Measurements from ENCODE around the gene MAML2. TPM values are rescaled to one million over a fixed set of nuclear protein-coding genes. Genes with fewer than 3 reads are reported as not detected.
A peak's percentile ranks its signal among the peaks of the same experiment; 100 is the strongest.

The MAML2 gene
- 1 to 10 TPM; 4.5 to 8.9 (median 6.0) TPM for polyA plus RNA-seq (ENCODE audit: insufficient read length in 10 of 10)
- long read RNA-seq, donor 1, partial matches to known transcripts = 0 of 1 reads
- long read RNA-seq, donor 1, other reads (novel, unspliced or antisense) = 0 of 1 reads
- long read RNA-seq, donor 2, partial matches to known transcripts = 0 of 1 reads
- long read RNA-seq, donor 2, other reads (novel, unspliced or antisense) = 0 of 1 reads
- long read RNA-seq, donor 3 = 0 reads
- long read RNA-seq, donor 4 = 0 reads
- long read RNA-seq, donor 5, partial matches to known transcripts = 5 of 6 reads
- long read RNA-seq, donor 5, other reads (novel, unspliced or antisense) = 0 of 6 reads
- long read RNA-seq, donor 6, partial matches to known transcripts = 0 of 1 reads
- long read RNA-seq, donor 6, other reads (novel, unspliced or antisense) = 0 of 1 reads
- long read RNA-seq, donor 7 = 0 reads
- long read RNA-seq, donor 8, partial matches to known transcripts = 0 of 1 reads
- long read RNA-seq, donor 8, other reads (novel, unspliced or antisense) = 0 of 1 reads
- long read RNA-seq, donor 9 = 0 reads

DNA sequence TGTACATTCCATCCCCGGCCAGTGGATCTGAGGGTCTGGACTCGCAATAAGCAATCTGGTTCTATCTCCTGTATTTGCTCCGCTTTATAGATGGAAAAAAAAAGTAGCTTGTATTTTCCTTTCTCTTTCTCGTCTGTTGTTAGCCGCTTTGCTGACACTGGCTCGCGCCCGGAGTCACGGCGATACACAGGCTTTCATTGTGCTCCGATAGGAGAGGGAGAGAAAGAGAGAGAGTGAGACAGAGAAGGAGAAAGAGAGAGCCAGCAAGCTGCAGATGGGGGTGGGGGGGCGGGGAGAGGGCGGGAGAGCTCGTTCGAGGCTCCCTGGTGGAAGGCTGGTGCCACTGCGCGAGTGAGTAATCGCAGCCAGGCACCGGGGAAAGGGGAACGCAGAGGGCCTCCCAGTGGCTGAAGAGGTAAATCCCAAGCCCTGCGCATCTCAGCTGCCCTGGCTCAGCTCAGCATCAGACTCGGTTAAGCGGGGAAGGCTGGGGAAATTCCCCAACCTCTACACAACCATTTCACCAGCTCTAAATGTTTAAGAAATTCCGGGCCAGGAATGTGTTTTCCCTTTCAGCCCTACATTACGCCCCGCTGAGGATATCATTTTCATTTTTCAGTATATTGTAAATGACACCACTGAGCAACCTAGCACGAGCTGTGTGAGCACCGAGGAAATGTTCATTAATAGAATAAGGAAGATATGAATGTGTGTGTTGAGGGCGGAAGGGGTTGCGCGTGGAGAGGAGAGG, at the start of gene MAML2:
Gene MAML2 (minus strand): TSS at position 235 of the 751 bp plus-strand sequence. CDS start 1,300 bp downstream, outside the sequence.
- DNase-seq = peak; percentile 91 to 95 (median 92)

DNA sequence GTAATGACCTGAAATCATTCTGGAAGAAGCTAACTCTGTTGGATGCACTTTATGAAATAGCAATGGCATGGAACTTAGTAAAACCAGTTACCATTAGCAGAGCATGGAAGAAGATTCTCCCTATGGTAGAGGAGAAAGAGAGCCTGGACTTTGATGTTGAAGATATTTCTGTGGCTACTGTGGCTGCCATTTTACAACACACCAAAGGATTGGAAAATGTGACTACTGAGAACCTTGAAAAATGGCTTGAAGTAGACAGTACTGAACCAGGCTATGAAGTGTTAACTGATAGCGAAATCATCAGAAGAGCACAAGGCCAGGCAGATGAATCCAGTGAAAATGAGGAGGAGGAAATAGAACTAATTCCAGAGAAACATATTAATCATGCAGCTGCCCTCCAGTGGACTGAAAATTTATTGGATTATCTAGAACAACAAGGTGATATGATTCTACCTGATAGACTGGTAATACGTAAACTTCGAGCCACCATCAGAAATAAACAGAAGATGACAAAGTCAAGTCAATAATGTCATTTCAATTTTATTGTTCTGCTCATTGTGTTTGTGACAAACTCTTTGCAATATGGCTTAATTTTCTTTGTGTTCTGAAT, 48.8 kb upstream of the MAML2 start:
- no peak for DNase-seq

DNA sequence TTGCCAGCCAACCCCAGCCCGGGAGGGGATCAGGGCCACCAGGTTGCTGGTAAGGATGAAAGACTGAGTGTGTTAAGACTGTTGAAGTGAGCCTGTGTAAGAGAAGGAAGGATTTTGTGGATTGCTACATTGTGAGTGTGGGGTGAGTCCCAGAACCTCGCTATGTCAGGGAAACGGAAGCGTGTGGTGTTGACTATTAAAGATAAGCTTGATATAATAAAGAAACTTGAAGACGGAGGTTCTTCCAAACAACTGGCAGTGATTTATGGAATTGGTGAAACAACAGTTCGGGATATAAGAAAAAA, 47.4 kb upstream of the MAML2 start:
- peak in 1 of 3 donors; percentile 10 for DNase-seq

DNA sequence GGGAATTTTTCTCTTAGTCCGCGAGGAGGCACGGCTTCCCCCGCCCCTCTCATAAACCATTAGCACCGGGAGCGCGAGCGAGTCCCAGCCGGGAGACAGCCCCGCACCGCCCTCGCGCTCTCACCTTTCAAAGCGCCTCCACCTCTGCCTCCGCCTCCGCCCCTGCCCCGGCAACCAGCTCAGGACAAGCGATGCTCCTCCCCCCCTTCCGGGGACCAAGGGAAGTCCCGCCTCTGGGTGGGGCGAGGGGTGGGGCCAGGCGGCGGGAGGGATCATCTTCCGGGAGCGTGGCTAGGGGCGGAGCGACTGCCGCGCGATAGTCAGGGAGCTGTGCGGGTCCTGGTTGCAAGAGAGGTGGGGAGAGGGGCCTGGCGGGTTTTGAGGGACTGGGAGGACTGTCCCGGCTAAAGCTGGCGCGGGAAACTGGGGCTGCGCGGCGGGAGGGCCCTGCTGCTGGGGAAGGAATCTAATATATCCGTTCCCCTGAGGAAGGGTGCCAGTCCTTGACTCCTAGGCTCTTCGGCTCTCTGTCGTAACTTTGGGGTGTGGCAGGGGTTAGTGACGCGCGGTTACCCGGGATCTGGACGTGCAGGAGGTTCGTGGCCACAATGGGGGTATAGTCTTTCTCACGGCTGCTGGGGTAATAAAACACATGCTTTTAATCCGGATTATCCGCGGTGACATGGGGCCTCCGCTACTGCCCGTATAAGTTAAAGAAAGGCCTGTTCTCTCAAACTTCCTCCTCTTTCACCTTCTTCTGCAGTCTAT, 46.9 kb upstream of the MAML2 start, which contains the start of the genes CCDC82 and JRKL:
Gene CCDC82 (minus strand): TSS at position 193 of the 768 bp plus-strand sequence. CDS start 5,165 bp downstream, outside the sequence.
Gene JRKL (plus strand): TSS at position 294 of the 768 bp plus-strand sequence. CDS start 637 bp downstream, outside the sequence.
- peak; percentile 96 to 98 (median 96) for DNase-seq

DNA sequence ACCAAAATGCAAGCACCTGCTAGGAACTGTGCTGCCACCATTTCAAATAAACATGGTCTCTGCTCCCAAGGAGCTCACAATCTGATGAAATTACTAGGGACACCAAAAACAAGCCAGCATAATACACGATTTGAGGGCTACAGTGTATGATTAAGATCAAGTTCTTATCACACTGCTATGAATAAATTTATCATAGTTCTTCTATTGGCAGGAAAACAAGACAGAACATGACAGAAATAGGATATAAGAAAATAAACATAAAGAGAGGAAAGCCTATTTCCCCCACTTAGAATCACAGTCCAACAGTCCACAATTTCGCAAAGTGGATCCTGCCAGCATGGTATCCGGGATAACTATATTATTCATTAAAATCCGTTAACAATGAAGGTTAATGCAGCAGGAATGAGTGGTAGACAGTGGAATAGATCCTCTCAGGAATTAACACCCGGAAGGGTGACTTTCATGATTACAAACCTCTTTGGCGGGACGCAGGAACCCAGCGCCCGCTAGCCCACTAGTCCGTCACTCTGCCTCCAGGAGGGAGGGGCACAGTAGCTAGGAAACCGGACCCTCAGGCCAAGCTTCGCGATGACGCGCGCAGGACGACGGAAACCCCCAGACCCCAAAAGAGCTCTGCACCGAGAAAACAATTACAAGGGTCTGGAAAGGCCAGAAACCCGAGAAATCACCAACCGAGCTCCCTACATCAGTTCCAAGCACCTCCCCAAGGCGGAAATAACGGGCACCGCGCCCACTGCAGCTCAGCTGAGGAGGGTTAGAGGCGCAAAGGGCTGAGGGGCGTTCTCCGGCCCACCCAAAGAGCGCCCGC, 46.1 kb upstream of the MAML2 start:
- DNase-seq = peak in 1 of 3 donors; percentile 79

DNA sequence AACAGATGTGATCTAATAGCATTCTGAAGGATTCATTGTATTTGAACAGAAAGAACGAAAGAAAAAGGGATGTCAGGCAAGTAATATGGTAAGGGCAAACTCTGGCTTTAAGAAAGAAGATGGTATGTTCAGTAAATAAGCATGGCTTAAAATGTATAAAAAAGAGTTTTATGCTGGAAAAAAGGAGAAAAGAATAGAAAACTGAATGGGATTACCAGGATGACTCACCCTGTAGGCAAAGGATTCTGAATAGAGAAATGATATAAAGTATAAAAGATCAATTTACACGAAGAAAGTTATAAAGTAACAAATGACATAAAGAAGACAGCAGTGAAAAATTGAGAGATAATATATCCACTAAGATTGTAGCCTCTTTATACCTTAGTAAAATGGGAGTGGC, 42.2 kb upstream of the MAML2 start:
- no peak for DNase-seq

DNA sequence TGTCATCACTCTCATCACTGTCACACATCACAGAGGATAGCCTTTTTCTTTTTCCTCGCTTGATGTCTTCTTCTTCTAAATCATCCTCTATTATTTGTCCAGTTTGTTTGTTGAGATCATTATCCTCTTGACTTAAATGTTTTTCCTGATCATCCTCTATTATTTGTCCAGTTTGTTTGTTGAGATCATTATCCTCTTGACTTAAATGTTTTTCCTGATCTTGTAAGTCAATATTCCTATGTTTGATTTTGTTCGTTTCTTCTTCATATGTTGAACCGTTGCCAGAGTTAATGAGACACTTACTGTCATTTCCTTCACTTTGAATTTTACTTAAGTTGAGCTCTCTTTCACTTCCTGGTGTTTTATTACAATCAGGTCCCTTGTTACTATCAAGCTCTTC, 41.2 kb upstream of the MAML2 start:
- no peak for DNase-seq

DNA sequence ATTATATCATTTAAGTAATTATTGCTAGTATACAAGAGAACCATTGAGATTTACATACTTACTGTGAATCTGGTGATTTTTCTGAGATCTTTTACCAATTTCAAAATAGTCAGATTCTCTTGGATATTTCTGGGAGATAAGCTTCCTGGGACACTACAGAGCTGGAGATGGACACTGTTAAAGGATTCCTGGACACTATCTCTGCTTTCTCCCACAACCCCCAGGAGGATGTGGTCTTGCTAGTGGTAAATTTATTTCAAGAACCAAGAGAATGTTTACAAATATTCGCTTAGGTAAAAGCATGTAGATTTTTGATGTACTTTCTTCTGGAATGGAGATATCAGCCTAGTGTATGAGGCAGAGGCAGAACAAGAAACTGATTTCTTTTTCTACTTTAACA, 33.8 kb upstream of the MAML2 start:
- no peak for DNase-seq

DNA sequence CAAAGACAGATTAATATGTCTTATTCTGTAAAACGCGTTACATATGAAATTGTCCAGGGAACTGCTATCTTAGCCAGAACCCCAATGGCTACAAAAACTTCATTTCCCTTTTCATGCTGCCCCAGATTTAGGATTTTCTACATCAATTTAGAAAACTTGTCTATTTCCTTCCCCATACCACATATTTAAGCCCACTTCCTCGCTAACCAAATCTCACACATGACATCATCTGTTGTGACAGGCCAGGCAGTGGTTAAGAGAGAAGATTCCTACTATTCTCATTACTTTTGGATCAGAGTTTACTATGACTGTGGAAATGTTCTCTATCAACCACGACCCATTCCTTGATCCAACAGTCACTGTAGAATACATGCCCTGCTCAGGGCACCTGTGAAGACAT, 30.8 kb upstream of the MAML2 start:
- DNase-seq = no peak

DNA sequence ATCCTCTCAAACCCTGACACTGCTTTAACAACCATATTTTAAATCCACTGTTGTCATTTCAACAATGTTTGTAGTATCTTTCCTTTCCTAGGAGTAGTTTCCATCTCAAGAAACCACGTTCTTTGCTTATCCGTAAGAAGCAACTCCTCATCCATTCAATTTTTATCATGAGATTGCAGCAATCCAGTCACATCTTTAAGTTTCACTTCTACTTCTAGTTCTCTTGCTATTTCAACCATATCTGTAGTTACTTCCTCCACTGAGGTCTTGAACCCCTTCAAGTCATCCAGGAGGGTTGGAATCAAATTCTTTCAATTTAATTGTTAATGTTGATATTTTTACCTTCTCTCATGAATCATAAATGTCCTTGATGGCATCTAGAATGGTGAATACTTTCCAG, 24.3 kb upstream of the MAML2 start:
- no peak for DNase-seq

DNA sequence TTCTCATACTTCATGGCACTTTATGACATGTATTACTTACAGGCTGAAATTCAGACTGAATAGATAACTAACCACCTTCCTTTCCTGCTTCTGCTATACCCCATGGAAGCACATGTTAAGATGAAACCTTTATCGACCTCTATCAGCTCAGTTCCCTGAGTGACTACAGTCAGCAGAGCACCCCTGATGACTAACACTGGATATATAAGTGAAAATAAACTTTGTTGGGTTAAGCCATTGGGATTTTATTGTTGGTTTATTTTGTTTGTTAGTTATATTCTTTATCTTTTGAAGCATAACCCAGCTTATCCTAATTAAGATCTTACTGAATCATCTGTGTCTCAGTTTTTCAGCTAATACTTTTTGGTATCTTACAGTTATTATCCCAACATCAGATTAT, 23.0 kb upstream of the MAML2 start:
- DNase-seq = no peak

DNA sequence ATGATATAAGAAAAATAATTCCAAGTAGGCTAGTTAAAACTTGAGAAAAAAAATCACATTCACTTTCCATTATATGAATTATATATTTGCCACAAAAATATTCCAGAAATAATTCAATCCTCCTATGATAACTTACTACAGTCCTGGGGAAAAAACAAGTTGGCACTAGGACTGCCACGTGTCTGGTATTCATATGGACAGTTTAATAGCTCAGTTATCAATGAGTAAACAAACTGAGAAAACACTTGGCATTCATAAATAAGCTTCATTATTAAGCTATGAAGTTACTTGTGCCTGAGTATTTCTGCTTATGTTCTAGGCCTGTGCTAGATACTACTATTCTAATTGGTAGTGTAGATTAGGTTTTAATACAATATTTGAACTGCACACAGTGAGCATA, 22.5 kb upstream of the MAML2 start:
- DNase-seq = no peak

DNA sequence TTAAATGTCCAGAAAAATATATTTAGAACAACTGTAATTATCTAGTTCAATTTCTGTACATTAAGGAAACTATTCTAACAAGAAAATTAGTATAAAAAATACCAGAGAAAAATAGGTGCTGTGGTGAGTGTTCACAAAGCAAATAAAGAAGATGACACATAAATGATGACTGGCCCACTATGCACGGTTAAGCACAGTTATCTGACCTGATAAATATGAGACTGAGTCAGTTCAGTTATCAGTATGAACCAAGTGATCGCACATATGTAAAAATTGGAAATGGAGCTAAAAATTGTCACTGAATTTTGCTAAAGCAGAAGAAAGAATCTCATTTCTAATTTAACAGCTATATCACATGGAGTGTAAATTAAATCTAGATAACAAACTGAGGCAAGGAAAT, 18.8 kb upstream of the MAML2 start:
- no peak for DNase-seq

DNA sequence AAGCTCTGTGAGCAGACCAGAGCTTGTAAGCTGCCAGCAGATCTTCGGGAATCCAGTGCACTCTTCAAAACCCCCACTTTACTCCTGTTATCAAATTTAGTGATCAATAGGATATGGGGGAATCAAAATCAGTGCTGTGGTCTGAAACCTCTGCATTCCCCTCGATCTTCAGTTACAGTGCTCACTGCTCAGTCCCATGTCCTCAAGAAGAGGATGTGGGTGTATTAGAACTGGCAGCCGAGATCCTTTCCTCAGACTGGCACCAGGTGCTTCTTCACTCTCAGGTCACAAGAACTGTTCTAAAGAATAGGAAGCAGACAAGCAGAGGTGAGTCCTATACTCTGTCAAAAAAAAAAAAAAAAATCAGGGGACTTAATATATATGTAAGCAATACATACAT, 15.3 kb upstream of the MAML2 start:
- no peak for DNase-seq

DNA sequence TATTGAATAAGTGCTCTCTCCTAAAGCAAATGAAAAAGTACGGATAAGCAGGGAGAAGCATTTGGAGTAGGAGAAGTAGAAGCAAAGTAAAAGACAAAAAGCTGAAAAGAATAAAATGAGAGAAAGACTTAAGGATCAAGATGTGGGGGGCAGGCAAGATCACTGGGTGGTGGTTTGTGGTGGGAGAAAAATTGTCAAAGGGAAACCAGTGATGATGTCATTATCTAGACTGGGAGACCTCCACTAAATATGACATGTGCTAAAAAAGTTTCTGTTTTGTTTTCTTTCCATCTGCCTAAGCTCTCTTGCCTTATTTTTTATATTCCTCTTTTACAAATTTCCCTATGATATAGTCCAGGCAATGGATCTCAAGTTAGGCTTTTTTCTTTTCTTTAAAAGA, 14.8 kb upstream of the MAML2 start:
- DNase-seq = no peak

DNA sequence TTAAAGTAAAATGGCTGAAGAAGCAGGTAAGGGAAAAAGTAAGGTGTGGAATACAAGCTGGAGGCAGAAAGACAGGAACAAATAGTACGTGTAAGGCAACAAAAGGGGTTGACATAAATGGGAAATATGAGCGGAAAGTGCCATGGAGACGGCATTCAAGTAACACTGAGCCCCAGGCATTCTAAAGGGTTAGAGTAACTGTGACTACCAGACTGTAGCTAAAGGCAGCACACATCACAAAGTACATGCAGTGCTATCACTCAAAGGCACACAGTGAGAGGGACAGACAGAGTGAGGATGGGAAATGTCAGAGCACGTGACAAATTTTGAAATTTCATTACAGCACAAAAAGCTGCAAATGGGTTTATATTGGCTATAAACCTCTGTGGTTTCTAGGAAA, 13.9 kb upstream of the MAML2 start:
- no peak for DNase-seq

DNA sequence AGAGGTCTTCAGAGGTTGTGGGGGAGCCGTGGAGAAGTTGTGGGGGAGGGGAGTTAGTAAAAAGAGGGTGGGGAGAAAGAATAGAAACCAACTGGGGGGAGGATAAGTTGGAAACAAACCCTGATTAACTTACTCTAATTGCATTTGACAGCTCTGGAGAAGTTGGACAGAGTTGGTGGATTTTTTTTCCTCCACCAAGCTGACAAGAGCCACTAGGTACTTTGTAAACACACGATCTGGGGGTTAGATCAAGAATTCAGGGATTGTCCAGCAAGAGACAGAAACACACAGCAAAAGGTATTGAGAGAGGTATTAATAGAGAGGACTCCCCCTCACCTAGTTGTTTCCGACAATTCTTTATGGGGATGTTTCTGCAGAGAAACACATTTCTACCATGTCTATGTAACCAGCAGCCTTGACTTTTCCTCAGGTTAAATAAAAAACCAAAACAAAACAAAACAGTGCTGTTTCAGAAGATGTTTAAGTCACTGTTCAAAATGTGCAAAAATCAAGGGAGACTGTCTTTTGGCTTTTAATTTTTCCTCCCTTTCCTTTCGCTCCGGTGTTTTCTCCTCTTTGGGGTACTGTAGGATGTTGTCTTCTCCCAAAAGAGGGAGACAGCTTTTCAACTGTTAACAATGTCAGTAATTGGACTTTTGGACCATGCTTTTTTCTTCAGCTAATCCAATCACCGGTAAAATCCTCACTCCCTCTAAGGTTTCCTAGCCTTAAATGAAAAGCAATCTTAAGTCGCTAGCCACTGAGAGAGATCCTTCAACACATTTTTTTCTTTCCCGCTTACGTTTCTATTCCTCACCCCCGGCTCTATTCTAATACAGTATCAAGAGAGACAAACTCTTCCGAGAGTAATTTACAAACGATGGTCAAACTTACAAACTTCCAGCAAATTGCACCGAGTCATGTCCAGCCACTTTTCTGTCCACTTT, 708 bp downstream of the MAML2 start:
- no peak for DNase-seq

DNA sequence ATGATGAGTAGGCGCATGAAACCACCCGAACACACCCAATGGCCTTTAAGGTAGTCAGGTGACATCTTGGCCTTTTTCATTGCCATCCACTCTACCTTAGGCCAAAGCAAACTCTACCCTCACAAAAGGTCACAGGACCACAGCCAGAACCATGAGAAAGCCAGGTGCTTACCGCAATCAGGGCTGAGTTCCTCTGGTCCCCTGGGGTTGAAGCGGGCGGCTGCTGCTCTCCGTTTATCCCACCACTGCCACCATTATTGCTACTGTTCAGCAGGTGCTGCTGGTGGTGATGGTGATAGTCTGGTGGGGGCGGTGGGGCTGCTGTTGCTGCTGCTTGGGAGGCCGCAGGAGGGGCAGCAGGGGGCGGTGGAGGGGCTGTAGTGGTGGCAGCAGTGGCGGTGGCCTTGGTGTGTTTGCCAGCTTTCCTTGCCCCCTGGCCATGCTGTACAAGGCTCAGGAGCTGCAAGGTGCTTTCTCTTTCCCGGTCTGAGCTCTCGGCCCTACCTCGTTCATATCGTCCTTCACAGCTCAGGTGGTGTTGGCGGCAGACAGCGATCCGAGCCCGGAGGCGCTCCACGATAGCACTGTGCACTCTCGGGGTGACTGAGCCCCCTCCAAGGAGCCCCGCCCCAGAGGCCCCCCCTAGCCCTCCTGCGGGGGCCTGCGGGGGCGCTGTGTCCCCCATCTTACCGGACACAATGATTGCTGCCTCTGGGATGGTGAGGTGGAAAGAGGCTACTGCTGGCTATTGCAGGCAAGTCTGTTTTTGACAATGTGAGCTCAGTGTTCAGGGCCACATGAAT, 1.6 kb downstream of the MAML2 start:
- DNase-seq = peak in 1 of 3 donors; percentile 76

DNA sequence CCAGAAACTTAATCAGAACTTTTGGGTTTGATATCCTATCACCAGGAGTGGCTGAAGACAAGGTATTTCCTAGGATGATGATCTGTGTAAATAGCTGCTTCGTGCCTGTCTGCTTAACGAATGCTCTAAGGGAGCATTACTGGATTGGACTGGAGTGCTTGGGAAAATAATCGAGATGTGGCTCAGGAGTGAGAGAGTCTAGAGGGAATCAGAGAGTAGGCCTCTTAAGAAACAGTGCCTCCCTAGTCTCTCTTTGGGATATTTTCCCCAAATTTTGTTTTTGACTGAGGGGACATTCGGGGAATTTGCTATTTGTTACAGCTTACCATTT, 2.5 kb downstream of the MAML2 start:
- no peak for DNase-seq
